Gastrocnemius medialis (tissue), 4 donors: Measurements from ENCODE around the gene HSPG2. TPM values are rescaled to one million over a fixed set of nuclear protein-coding genes. Genes with fewer than 3 reads are reported as not detected.

Experiments used
- ATAC-seq, 2 donors: fragments of 150-250 bp; one replicate each; pipeline ENCODE4 v1.9.1; 2016
- DNase-seq, 2 donors: peaks; one replicate each; pipeline ENCODE4 v3.0.0-alpha.2; 2019
- H3K27ac ChIP-seq, 4 donors: fragments of 200-600 bp; sonication (generic); 1 replicate in 1 of 4; 2 replicates in 3 of 4; pipeline ENCODE4 v1.5.1; 2016 to 2018; ENCODE audit warnings: mild to moderate bottlenecking in 2 of 4, moderate library complexity in 1 of 4
- H3K27me3 ChIP-seq, 3 donors: fragments of 200-600 bp; sonication (generic) in 2 of 3; 1 replicate in 1 of 3; 2 replicates in 2 of 3; pipeline versions ENCODE4 v1.5.1 to v1.6.0; 2016 to 2019; ENCODE audit warnings: mild to moderate bottlenecking in 1 of 3, moderate library complexity in 1 of 3
- H3K36me3 ChIP-seq, 2 donors: fragments of 200-600 bp; sonication (generic) in 1 of 2; one replicate each; pipeline ENCODE4 v1.5.1; 2017 to 2018
- H3K4me1 ChIP-seq, 2 donors: fragments of 200-600 bp; sonication (generic) in 1 of 2; one replicate each; pipeline ENCODE4 v1.5.1; 2016 to 2017; ENCODE audit warnings: mild to moderate bottlenecking in 2 of 2
- H3K4me3 ChIP-seq, 4 donors: fragments of 200-600 bp; sonication (generic) in 3 of 4; 1 replicate in 1 of 4; 2 replicates in 3 of 4; pipeline ENCODE4 v1.5.1; 2016 to 2019; ENCODE audit warnings: mild to moderate bottlenecking in 2 of 4
- H3K9me3 ChIP-seq, 3 donors: fragments of 200-600 bp; sonication (generic) in 2 of 3; 1 replicate in 1 of 3; 2 replicates in 2 of 3; pipeline ENCODE4 v1.5.1; 2016 to 2019
- POLR2A ChIP-seq, 2 donors: fragments of 450-650 bp; IDR thresholded peaks; one replicate each; pipeline ENCODE4 v1.6.1; 2017; ENCODE audit warnings: antibody characterized with exemption in 2 of 2, mild to moderate bottlenecking in 2 of 2, moderate library complexity in 2 of 2
- in situ Hi-C, 4 donors: fragments of 200-750 bp; cut with MboI; loops; one replicate each; pipeline versions ENCODE4 v1.15.0 to v1.8.0; 2017; ENCODE audit warnings: low sequenced_read_pairs in 4 of 4
- intact Hi-C: fragments of 100-400 bp; cut with DNase I; formaldehyde crosslinking; loops from one replicate; pipeline ENCODE4 v1.15.1; 2023; ENCODE audit warnings: low total_unique reads
- total RNA-seq, 4 donors: library from RNA; depleted of rRNA; stranded (reverse); fragments of >200 nt; gene quantifications; one replicate each; pipeline versions ENCODE4 v1.1.0 to v1.2.3, GENCODE V29; 2016
- TF ChIP-seq, protein P1 (sequence below), 5 experiments: fragments of 450-650 bp in 3 of 5; fragments of 200-600 bp in 2 of 5; sonication (generic) in 2 of 5; IDR thresholded peaks in 4 of 5; conservative IDR thresholded peaks in 1 of 5; 1 replicate in 4 of 5; 2 replicates in 1 of 5; pipeline ENCODE4 v1.5.1; 2016 to 2019; ENCODE audit warnings: antibody characterized with exemption in 5 of 5, mild to moderate bottlenecking in 3 of 5, moderate library complexity in 3 of 5

HSPG2 gene
- total RNA-seq, 4 donors from 2014 or later, result 68.9 to 108 (median 83.5) TPM

DNA sequence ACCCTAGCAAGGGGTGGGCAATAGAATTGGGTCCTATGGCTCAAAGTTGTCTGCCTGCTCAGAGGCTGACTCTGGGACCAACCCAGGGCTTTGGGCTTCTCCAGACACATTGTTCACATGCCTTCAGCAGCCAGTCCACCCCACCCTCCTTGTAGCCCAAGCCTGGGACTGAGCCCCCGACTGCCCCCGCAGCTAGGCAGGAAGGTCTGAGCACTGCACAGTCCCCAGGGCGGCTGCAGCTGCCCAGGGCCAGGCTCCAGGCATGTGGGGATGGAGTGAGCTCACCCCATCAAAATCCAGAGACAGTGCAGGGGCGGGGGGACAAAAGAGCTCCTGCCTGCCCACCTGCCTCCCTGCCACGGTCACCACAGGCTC, 35.6 kb downstream of the HSPG2 start:
- Histone ChIP-seq H3K4me3 (no peak overlapping the region), H3K36me3 (no peaks in the 10 kb centered on the region), H3K27ac (peak overlapping the region; percentile 87 to 94 (median 90)), H3K27me3 (no peaks in the 10 kb centered on the region), H3K4me1 (peaks cover 82 to 95% of the 10 kb centered on the region in 2 donors), H3K9me3 (no peaks in the 10 kb centered on the region)
- intact Hi-C loops (no loop called here), in situ Hi-C loops (no loop called here)
- DNase-seq (peak in 1 of 2 donors; percentile 47), ATAC-seq (no peak)
- no peak for TF ChIP-seq POLR2A (IDR thresholded peaks at IDR 0.05)
- TF ChIP-seq, protein P1, sequence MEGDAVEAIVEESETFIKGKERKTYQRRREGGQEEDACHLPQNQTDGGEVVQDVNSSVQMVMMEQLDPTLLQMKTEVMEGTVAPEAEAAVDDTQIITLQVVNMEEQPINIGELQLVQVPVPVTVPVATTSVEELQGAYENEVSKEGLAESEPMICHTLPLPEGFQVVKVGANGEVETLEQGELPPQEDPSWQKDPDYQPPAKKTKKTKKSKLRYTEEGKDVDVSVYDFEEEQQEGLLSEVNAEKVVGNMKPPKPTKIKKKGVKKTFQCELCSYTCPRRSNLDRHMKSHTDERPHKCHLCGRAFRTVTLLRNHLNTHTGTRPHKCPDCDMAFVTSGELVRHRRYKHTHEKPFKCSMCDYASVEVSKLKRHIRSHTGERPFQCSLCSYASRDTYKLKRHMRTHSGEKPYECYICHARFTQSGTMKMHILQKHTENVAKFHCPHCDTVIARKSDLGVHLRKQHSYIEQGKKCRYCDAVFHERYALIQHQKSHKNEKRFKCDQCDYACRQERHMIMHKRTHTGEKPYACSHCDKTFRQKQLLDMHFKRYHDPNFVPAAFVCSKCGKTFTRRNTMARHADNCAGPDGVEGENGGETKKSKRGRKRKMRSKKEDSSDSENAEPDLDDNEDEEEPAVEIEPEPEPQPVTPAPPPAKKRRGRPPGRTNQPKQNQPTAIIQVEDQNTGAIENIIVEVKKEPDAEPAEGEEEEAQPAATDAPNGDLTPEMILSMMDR (IDR thresholded peaks at IDR 0.05 in 4 of 5, conservative IDR thresholded peaks at IDR 0.05 in 1 of 5), result no peak

DNA sequence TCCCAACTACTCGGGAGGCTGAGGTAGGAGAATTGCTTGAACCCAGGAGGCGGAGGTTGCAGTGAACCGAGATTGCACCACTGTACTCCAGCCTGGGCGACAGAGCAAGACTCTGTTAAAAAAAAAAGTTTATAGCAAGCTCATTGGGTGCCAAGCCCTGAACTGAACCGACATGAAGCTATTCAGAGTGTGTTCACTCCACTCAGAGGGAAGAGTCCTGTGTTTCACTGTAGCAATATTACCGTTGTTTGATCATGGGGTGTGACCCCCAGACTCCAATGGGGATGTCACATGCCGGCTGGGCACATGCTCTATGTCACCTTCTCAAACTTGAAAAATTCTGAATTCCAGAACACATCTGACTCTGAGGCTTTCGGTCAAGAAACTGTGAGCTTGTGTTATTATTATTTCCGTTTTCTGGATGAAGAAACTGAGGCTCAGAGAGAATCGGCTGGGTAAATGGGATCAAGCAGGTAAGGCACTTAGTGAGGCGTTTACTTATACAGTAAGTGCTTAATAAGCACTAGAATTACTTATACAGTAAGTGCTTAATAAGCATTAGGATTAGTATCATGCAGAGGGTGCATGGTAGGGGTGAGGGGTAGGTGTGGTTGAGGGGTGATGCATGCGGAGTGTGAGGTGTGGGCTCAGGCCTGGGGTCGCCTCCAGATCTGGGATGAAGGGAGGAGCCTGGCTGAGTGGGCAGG, 36.2 kb downstream of the HSPG2 start:
- intact Hi-C loops, result no loop called here
- no peak for DNase-seq
- in situ Hi-C loops, result no loop called here

DNA sequence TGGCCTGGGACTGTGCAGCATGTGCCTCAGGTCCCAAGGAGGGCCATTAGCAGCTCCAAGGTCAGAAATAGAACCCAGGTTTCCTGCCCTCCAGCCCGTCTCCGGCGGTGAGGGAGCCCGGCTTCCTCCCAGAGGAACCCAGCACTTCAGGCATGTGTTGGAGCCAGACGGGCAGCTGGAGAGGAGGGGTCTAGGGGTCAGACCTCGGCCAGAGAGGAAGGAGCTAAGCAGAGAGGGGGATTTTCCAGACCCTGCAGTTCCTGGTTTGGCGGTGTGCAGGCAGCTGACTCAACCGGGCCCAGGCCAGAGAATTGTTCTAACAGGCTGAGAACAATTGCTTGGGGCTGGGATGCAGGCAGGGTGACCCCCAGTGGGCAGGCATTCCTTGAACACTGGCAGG, 37.1 kb downstream of the HSPG2 start:
- in situ Hi-C loops (loop anchor here in 1 of 4 donors (10.0 kb wide), 1 partner anchor 65 kb away; no protein-coding TSS in a partner anchor), intact Hi-C loops (loop anchor here (5.0 kb wide), 1 partner anchor 62 kb away; no protein-coding TSS in a partner anchor)
- Histone ChIP-seq H3K9me3 (no peaks in the 10 kb centered on the region), H3K4me3 (no peak overlapping the region), H3K36me3 (peaks cover 0 to 4% of the 10 kb centered on the region in 2 donors), H3K27ac (peak overlapping the region; percentile 46 to 94 (median 88)), H3K27me3 (no peaks in the 10 kb centered on the region), H3K4me1 (peaks cover 85 to 94% of the 10 kb centered on the region in 2 donors)
- TF ChIP-seq, protein P1 (IDR thresholded peaks at IDR 0.05 in 4 of 5, conservative IDR thresholded peaks at IDR 0.05 in 1 of 5), result no peak
- no peak for TF ChIP-seq POLR2A (IDR thresholded peaks at IDR 0.05)
- no peak for DNase-seq
- no peak for ATAC-seq

More for the DNA sequence above, 36.2 kb downstream of the HSPG2 start:
- no peak overlapping the region for H3K4me3 ChIP-seq
- H3K36me3 ChIP-seq, result no peaks in the 10 kb centered on the region
- H3K27me3 ChIP-seq, result no peaks in the 10 kb centered on the region
- no peak for ATAC-seq
- H3K4me1 ChIP-seq, result peaks cover 84 to 94% of the 10 kb centered on the region in 2 donors
- H3K27ac ChIP-seq, result peak overlapping the region; percentile 87 to 94 (median 90)
- no peaks in the 10 kb centered on the region for H3K9me3 ChIP-seq
- no peak for TF ChIP-seq POLR2A (IDR thresholded peaks at IDR 0.05)
- TF ChIP-seq, protein P1 (IDR thresholded peaks at IDR 0.05 in 4 of 5, conservative IDR thresholded peaks at IDR 0.05 in 1 of 5), result no peak

DNA sequence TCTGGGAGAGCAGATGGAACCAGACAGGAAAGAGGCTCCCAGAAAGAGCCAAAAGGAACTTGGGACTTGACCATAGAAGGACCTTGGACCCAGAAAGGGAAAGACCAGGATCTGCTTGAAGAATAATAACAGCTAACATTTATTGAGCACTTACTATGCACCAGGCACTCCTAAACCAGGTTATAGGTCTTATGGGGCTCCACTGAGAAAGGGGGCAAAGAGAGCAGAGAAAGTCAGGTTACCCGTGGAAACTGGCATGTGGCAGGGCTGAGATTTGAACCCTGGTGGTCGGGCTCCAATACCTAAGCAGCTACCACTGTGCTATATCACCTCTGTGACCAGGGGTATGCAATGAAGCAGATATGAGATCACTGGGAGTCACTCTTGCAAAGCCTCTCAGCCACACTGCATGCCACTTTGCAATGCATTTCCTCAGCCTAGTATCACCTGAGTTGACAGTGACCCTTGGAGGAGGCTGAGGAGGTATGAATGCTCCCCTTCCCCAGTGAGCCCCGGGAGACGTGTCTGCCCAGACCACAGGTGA, 37.8 kb downstream of the HSPG2 start:
- no peaks in the 10 kb centered on the region for H3K9me3 ChIP-seq
- intact Hi-C loops, result loop anchor here (5.0 kb wide), 1 partner anchor 63 kb away; no protein-coding TSS in a partner anchor
- no peak for ATAC-seq

More for the DNA sequence above, 37.8 kb downstream of the HSPG2 start:
- TF ChIP-seq, protein P1 (IDR thresholded peaks at IDR 0.05 in 4 of 5, conservative IDR thresholded peaks at IDR 0.05 in 1 of 5), result no peak
- TF ChIP-seq POLR2A (IDR thresholded peaks at IDR 0.05), result no peak
- no peak overlapping the region for H3K4me3 ChIP-seq
- H3K4me1 ChIP-seq, result peaks cover 85 to 94% of the 10 kb centered on the region in 2 donors
- H3K36me3 ChIP-seq, result peaks cover 0 to 5% of the 10 kb centered on the region in 2 donors
- H3K27ac ChIP-seq, result peak overlapping the region in 3 of 4 donors; percentile 87 to 94 (median 88)
- in situ Hi-C loops, result loop anchor here in 1 of 4 donors (10.0 kb wide), 1 partner anchor 65 kb away; no protein-coding TSS in a partner anchor
- DNase-seq, result no peak
- H3K27me3 ChIP-seq, result no peaks in the 10 kb centered on the region
